ENCODE measurements around the gene P3H4.

GRCh38 chr17:41813699-41814124 is 2.0 kb upstream of the P3H4 start:
- TF ChIP-seq, protein P1, sequence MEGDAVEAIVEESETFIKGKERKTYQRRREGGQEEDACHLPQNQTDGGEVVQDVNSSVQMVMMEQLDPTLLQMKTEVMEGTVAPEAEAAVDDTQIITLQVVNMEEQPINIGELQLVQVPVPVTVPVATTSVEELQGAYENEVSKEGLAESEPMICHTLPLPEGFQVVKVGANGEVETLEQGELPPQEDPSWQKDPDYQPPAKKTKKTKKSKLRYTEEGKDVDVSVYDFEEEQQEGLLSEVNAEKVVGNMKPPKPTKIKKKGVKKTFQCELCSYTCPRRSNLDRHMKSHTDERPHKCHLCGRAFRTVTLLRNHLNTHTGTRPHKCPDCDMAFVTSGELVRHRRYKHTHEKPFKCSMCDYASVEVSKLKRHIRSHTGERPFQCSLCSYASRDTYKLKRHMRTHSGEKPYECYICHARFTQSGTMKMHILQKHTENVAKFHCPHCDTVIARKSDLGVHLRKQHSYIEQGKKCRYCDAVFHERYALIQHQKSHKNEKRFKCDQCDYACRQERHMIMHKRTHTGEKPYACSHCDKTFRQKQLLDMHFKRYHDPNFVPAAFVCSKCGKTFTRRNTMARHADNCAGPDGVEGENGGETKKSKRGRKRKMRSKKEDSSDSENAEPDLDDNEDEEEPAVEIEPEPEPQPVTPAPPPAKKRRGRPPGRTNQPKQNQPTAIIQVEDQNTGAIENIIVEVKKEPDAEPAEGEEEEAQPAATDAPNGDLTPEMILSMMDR (IDR thresholded peaks at IDR 0.05 in 8 of 11, conservative IDR thresholded peaks at IDR 0.05 in 3 of 11): no peak
- TF ChIP-seq POLR2AphosphoS5 (IDR thresholded peaks at IDR 0.05) (no peak), POLR2A (IDR thresholded peaks at IDR 0.05) (no peak)

All from spleen (tissue), 7 donors.